Colonic mucosa (tissue), 4 donors: Measurements from ENCODE around the gene WWOX. TPM values are rescaled to one million over a fixed set of nuclear protein-coding genes. Genes with fewer than 3 reads are reported as not detected.

ENCODE experiments used
- DNase-seq: peaks from one replicate; pipeline ENCODE4 v3.0.0-alpha.2; 2020
- H3K27ac ChIP-seq: fragments of 200-600 bp; one replicate; pipeline ENCODE4 v1.8.0; 2021
- H3K27me3 ChIP-seq: fragments of 200-600 bp; one replicate; pipeline ENCODE4 v1.8.0; 2021
- H3K36me3 ChIP-seq: fragments of 200-600 bp; one replicate; pipeline ENCODE4 v1.8.0; 2021
- H3K4me1 ChIP-seq: fragments of 200-600 bp; one replicate; pipeline ENCODE4 v1.8.0; 2021; ENCODE audit warnings: mild to moderate bottlenecking
- H3K4me3 ChIP-seq: fragments of 200-600 bp; one replicate; pipeline ENCODE4 v1.8.0; 2021
- H3K9ac ChIP-seq, 2 donors: one replicate each; pipeline ENCODE4 v1.7.0; 2013; ENCODE audit warnings: control low read depth in 2 of 2, low read depth in 2 of 2, low read length in 2 of 2
- H3K9me3 ChIP-seq: fragments of 200-600 bp; one replicate; pipeline ENCODE4 v1.8.0; 2021
- intact Hi-C: fragments of 100-400 bp; cut with DNase I; formaldehyde crosslinking; loops from one replicate; pipeline ENCODE4 v1.14.1; 2022
- total RNA-seq, 2 donors: library from RNA; stranded (reverse); fragmentation: NEBNext Ultra II Directional in 1 of 2; extraction: Animal tissue kit (Norgen Biotek cat#: 25700) in 1 of 2; gene quantifications; one replicate each; pipeline ENCODE4 v1.2.1, GENCODE V29; 2021
- TF ChIP-seq, protein P1 (sequence below): fragments of 200-600 bp; IDR thresholded peaks from one replicate; pipeline ENCODE4 v1.8.0; 2022; ENCODE audit warnings: antibody characterized with exemption, mild to moderate bottlenecking
- donor health status: healthy.
- donor health status: DM: no; HTN: no; CAD: no.
- donor health status: DM: no; HTN: no; CAD: no.

Gene WWOX
- total RNA-seq, 2 donors from 2014 or later = 7.2 to 11.0 TPM

DNA sequence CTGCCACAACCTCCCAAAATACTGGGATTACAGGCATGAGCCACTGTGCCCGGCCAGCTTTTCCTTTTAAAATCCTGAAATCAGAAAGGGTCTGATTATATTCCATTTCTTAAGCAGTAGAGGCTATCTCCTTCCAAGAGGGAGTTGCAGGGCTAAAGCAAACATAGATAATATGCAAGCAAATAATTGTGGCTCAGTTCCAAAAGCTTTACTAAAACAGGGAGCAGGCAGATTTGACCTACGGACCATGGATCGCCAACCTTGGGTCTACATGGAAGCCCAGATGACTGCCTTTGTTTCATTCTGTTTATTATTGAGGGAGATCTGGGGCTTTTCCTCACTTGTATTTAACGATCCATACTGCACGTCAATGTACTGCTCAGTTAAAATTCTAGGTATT, 38.6 kb upstream of the WWOX start:
- no peak overlapping the region for H3K4me3 ChIP-seq
- no peaks in the 10 kb centered on the region for H3K36me3 ChIP-seq
- intact Hi-C loops = no loop called here
- TF ChIP-seq, protein P1, sequence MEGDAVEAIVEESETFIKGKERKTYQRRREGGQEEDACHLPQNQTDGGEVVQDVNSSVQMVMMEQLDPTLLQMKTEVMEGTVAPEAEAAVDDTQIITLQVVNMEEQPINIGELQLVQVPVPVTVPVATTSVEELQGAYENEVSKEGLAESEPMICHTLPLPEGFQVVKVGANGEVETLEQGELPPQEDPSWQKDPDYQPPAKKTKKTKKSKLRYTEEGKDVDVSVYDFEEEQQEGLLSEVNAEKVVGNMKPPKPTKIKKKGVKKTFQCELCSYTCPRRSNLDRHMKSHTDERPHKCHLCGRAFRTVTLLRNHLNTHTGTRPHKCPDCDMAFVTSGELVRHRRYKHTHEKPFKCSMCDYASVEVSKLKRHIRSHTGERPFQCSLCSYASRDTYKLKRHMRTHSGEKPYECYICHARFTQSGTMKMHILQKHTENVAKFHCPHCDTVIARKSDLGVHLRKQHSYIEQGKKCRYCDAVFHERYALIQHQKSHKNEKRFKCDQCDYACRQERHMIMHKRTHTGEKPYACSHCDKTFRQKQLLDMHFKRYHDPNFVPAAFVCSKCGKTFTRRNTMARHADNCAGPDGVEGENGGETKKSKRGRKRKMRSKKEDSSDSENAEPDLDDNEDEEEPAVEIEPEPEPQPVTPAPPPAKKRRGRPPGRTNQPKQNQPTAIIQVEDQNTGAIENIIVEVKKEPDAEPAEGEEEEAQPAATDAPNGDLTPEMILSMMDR = no peak
- no peaks in the 10 kb centered on the region for H3K27me3 ChIP-seq
- no peak for DNase-seq
- H3K27ac ChIP-seq = no peak overlapping the region
- no peak overlapping the region for H3K9ac ChIP-seq
- H3K4me1 ChIP-seq = no peaks in the 10 kb centered on the region
- H3K9me3 ChIP-seq = no peaks in the 10 kb centered on the region

DNA sequence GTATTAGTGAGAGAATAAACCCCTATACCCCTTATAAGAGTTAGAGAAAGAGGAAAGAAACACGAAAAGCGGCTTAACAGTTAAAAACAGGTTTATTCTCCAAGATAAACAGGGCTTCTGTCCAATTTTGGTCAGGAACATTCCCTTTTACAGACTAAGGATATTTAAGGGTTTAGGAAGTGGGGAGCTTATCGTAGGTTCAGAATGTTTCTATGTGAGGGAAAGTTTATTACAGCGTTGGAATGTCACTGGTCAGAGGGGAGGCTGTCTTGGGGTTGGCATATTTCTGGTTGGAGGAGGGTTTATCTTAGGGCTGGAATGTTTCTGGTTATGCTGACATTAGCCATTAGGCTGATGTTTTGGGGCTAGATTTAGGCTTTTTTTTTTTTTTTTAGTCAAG, 34.1 kb upstream of the WWOX start:
- TF ChIP-seq, protein P1 = no peak
- no peak overlapping the region for H3K9ac ChIP-seq
- no peak for DNase-seq
- H3K4me1 ChIP-seq = no peaks in the 10 kb centered on the region
- no peaks in the 10 kb centered on the region for H3K27me3 ChIP-seq
- no peak overlapping the region for H3K27ac ChIP-seq
- no peaks in the 10 kb centered on the region for H3K36me3 ChIP-seq
- no peaks in the 10 kb centered on the region for H3K9me3 ChIP-seq
- no peak overlapping the region for H3K4me3 ChIP-seq
- intact Hi-C loops = no loop called here

DNA sequence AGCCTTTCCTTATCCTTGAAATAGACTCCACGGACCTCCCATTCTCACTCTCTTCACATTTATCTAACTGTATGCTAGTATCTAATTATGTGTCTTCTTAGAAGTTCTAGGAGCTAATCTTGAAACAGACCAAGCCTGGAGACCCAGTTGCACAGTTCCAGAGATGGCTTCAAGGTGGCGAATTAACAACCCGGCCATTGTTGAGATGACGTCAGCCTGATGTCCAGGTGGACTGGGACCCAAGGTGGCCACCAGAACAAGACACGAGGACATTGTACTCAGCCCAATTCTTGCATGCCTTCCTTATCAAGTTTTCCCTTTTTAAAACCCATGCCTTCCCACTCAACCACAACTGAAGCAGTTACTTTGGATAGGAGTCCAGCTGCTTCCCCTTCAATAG, 29.5 kb upstream of the WWOX start:
- Histone ChIP-seq H3K27me3 (no peaks in the 10 kb centered on the region), H3K9me3 (no peaks in the 10 kb centered on the region), H3K4me1 (no peaks in the 10 kb centered on the region), H3K4me3 (no peak overlapping the region), H3K27ac (no peak overlapping the region), H3K36me3 (no peaks in the 10 kb centered on the region), H3K9ac (no peak overlapping the region)
- TF ChIP-seq, protein P1 = no peak
- intact Hi-C loops = no loop called here
- no peak for DNase-seq

DNA sequence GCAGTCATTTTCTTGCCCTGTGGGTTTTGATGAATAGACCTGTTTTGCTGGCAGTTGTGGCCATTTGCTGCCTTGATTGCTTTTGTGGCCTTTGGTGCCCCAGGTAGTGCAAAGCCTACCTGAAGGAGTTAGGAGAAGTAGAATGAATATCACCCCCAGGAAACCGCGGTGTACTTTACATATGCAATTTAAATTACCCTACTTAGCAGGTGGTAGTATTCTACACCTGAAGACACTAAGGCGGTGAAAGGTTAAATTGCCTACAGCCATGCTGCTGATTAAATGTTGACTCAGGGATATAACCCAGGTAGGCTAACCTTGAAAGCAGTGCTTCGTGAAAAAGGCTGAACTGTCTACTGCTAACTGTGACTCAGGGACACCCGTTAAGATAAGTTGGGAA, 27.2 kb upstream of the WWOX start:
- intact Hi-C loops = no loop called here
- DNase-seq = no peak
- Histone ChIP-seq H3K27ac (no peak overlapping the region), H3K27me3 (no peaks in the 10 kb centered on the region), H3K9me3 (no peaks in the 10 kb centered on the region), H3K9ac (no peak overlapping the region), H3K4me3 (no peak overlapping the region), H3K4me1 (no peaks in the 10 kb centered on the region), H3K36me3 (no peaks in the 10 kb centered on the region)
- TF ChIP-seq, protein P1 = no peak

DNA sequence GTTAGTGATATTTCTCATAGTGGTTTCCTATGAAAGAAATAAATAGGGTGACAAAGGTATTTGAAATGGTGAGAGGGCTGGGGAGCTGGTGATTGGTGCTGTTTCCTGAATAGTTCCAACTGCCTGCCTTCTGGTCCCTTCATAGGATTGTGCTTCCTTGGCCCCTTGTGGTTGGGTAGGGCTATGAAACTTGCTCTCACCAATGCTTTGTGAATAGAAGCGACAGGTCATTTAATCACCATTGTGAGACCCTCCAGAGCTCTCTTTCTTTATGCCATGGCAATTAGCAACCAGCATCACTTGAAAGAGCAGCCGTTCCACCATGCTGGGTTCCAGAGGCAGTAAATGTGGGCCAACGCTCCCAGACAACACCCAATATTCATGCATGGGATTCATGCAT, 23.7 kb upstream of the WWOX start:
- Histone ChIP-seq H3K9ac (no peak overlapping the region), H3K27ac (no peak overlapping the region), H3K9me3 (no peaks in the 10 kb centered on the region), H3K27me3 (no peaks in the 10 kb centered on the region), H3K36me3 (no peaks in the 10 kb centered on the region), H3K4me1 (no peaks in the 10 kb centered on the region), H3K4me3 (no peak overlapping the region)
- DNase-seq = no peak
- TF ChIP-seq, protein P1 = no peak
- intact Hi-C loops = no loop called here

DNA sequence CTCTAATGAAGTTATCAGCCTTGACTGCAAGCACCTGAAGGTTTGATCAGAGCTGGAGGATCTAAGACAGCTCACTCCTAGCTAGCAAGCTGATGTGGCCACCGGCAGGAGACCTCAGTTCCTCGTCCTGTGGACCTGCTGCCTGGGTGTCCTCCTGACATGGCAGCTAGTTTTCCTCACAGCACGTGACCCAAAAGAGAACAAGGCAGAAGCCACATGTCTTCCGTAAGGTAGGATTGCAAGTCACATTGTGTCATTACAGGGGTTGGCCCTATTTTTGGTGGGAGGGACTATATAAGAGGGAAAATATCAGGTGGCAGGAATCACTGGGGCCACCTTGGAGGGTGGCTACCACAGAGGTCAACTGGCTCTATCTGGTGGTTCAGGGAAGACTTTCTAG, 18.1 kb upstream of the WWOX start:
- Histone ChIP-seq H3K9me3 (no peaks in the 10 kb centered on the region), H3K27me3 (no peaks in the 10 kb centered on the region), H3K9ac (no peak overlapping the region), H3K36me3 (no peaks in the 10 kb centered on the region), H3K4me1 (no peaks in the 10 kb centered on the region), H3K4me3 (no peak overlapping the region), H3K27ac (no peak overlapping the region)
- DNase-seq = no peak
- intact Hi-C loops = no loop called here
- TF ChIP-seq, protein P1 = no peak
